DMS 273 (cell line): ENCODE measurements around the gene SMTN.
A peak's percentile ranks its signal among the peaks of the same experiment; 100 is the strongest.

Experiments used
- DNase-seq: peaks from one replicate; lab custom pipeline; 2025; ENCODE audit not compliant: unreplicated experiment; lab: John Stamatoyannopoulos, UW

The SMTN gene

GRCh38 chr22:31148953-31149627, 68.0 kb downstream of the SMTN start:
- peak; percentile 84 for DNase-seq

- DNase-seq: peak; percentile 7
These were observed 69.5 kb downstream of the SMTN start for GRCh38 chr22:31150615-31151014.

GRCh38 chr22:31151872-31152271, 70.8 kb downstream of the SMTN start:
- no peak for DNase-seq

GRCh38 chr22:31153357-31153756, 72.2 kb downstream of the SMTN start:
- DNase-seq: no peak
